Ovary (tissue), 9 donors: Measurements from ENCODE around the gene SRM. TPM values are rescaled to one million over a fixed set of nuclear protein-coding genes. Genes with fewer than 3 reads are reported as not detected.
"Not testable (repeated sequence)": the region's sequence is repeated elsewhere in the genome, so short reads cannot be mapped to it uniquely, and the experiment has no call there.

Experiments used
- DNase-seq, 5 donors: peaks; one replicate each; pipeline ENCODE4 v3.0.0-alpha.2; 2019 to 2020
- H3K27ac ChIP-seq, 2 donors: fragments of 200-600 bp; one replicate each; pipeline versions ENCODE4 v1.5.1 to v1.8.0; 2019 to 2022
- H3K27me3 ChIP-seq: fragments of 200-600 bp; one replicate; pipeline ENCODE4 v1.8.0; 2022
- H3K36me3 ChIP-seq: fragments of 200-600 bp; sonication (generic); one replicate; pipeline ENCODE4 v1.5.1; 2019
- H3K4me1 ChIP-seq: one replicate; pipeline ENCODE4 v1.8.1; 2013; ENCODE audit warnings: mild to moderate bottlenecking, moderate library complexity; ENCODE audit not compliant: insufficient read depth
- H3K4me3 ChIP-seq: fragments of 200-600 bp; sonication (generic); one replicate; pipeline ENCODE4 v1.5.1; 2017
- H3K9me3 ChIP-seq, 2 donors: fragments of 200-600 bp in 1 of 2; sonication (generic) in 1 of 2; one replicate each; pipeline versions ENCODE4 v1.5.1 to v1.8.1; 2013 to 2019; ENCODE audit warnings: mild to moderate bottlenecking in 1 of 2, moderate library complexity in 1 of 2
- CTCF ChIP-seq, 3 donors: fragments of 450-650 bp in 2 of 3; fragments of 200-600 bp in 1 of 3; IDR thresholded peaks; one replicate each; pipeline versions ENCODE4 v1.5.1 to v1.8.0; 2016 to 2022; ENCODE audit warnings: antibody characterized with exemption in 3 of 3, mild to moderate bottlenecking in 1 of 3
- EP300 ChIP-seq: sonication (generic); formaldehyde crosslinking; IDR thresholded peaks from one replicate; pipeline ENCODE4 v1.6.1; 2017; ENCODE audit warnings: antibody characterized with exemption
- POLR2A ChIP-seq: fragments of 450-650 bp; IDR thresholded peaks from one replicate; pipeline ENCODE4 v1.6.1; 2017; ENCODE audit warnings: antibody characterized with exemption, mild to moderate bottlenecking, moderate library complexity
- WGBS, 3 donors: extraction: QIAGEN DNeasy Blood & Tissue Kit in 1 of 3; methylation state at CpG; one replicate each; pipeline versions ENCODE4 v1.1.5 to v1.1.7; 2013 to 2017; 5-methylcytosine and 5-hydroxymethylcytosine counted together
- intact Hi-C, 4 donors: fragments of 100-400 bp; cut with DNase I; formaldehyde crosslinking; loops; one replicate each; pipeline versions ENCODE4 v1.11.0 to v1.15.1; 2022 to 2023
- polyA plus RNA-seq, 2 donors: library from polyadenylated mRNA; stranded (reverse); fragments of 200-250 nt in 1 of 2; fragments of 350-450 nt in 1 of 2; fragmentation: Illumina TruSeq in 1 of 2; extraction: RNeasy Lipid Tissue Mini Kit (QIAGEN cat#74804) in 1 of 2; gene quantifications; one replicate each; pipeline ENCODE4 v1.2.3, GENCODE V29; 2013 to 2014
- total RNA-seq, 7 donors: library from RNA; depleted of rRNA in 2 of 7; stranded (reverse); fragments of >200 nt in 2 of 7; fragmentation: NEBNext Ultra II Directional in 3 of 7; extraction: Animal tissue kit (Norgen Biotek cat#: 25700) in 3 of 7; gene quantifications; one replicate each; pipeline versions ENCODE4 v1.1.0 to v1.2.4, GENCODE V29; 2016 to 2023
- donor health status: DM: no; HTN: no; CAD: no; lungs with moderate emphysema.
- donor health status: DM: no; HTN: no; CAD: no.
- donor health status: Bipolar disorder and iron deficiency.
- donor health status: DM: yes; HTN: yes; CAD: no.
- donor health status: DM: no; HTN: no; CAD: no.
- donor health status: DM: yes; HTN: yes; CAD: no.

Gene SRM
- total and polyA plus RNA-seq, 9 donors, result 31.7 to 111 (median 55.3) TPM

- intact Hi-C loops, result no loop called here
- Histone ChIP-seq H3K4me1 (no peaks in the 10 kb centered on the region), H3K9me3 (no peaks in the 10 kb centered on the region), H3K27me3 (no peaks in the 10 kb centered on the region), H3K4me3 (no peak overlapping the region), H3K36me3 (no peaks in the 10 kb centered on the region), H3K27ac (no peak overlapping the region)
- WGBS, 3 donors, result 11 to 19% (median 15%) methylated on average over 29 of the region's 29 CpGs
- TF ChIP-seq CTCF (IDR thresholded peaks at IDR 0.05) (no peak), POLR2A (no peak), EP300 (no peak)
- peak in 1 of 5 donors; percentile 47 for DNase-seq
Observed at GRCh38 chr1:11052839-11053757, 6.7 kb downstream of the SRM start.

- peak in 1 of 5 donors; percentile 17 for DNase-seq
Observed at GRCh38 chr1:11051781-11052511, 7.9 kb downstream of the SRM start.

GRCh38 chr1:11051121-11051520, 8.7 kb downstream of the SRM start:
- H3K36me3 ChIP-seq, intact Hi-C loops, H3K27ac ChIP-seq, H3K27me3 ChIP-seq, H3K9me3 ChIP-seq, H3K4me1 ChIP-seq, H3K4me3 ChIP-seq: not testable (repeated sequence)
- 85 to 90% (median 90%) methylated on average over 10 of the region's 10 CpGs for WGBS, 3 donors
- peak in 1 of 5 donors; percentile 4 for DNase-seq

More at GRCh38 chr1:11051781-11052511, 7.9 kb downstream of the SRM start:
- no peaks in the 10 kb centered on the region for H3K36me3 ChIP-seq
- H3K27ac ChIP-seq, result no peak overlapping the region
- H3K27me3 ChIP-seq, result no peaks in the 10 kb centered on the region
- no peak overlapping the region for H3K4me3 ChIP-seq
- no peaks in the 10 kb centered on the region for H3K4me1 ChIP-seq
- 52 to 56% (median 56%) methylated on average over 19 of the region's 19 CpGs for WGBS, 3 donors
- no peaks in the 10 kb centered on the region for H3K9me3 ChIP-seq
- TF ChIP-seq EP300, result no peak
- TF ChIP-seq CTCF (IDR thresholded peaks at IDR 0.05), result no peak
- TF ChIP-seq POLR2A, result no peak
- intact Hi-C loops, result no loop called here

GRCh38 chr1:11046625-11047365, 13.0 kb downstream of the SRM start, which contains the start of gene MASP2:
TSS of gene MASP2 (minus strand) at chr1:11047239. CDS start at chr1:11047207, 32 bp downstream.
- WGBS, 3 donors, result 87 to 91% (median 90%) methylated on average over 23 to 28 of the region's 28 CpGs
- intact Hi-C loops, result no loop called here
- no peaks in the 10 kb centered on the region for H3K27me3 ChIP-seq
- H3K9me3 ChIP-seq, result no peaks in the 10 kb centered on the region
- no peak for TF ChIP-seq CTCF (IDR thresholded peaks at IDR 0.05)
- TF ChIP-seq EP300, result no peak
- TF ChIP-seq POLR2A, result no peak
- no peak within 1 kb of the TSS for H3K4me3 ChIP-seq
- no peaks in the 10 kb centered on the region for H3K4me1 ChIP-seq
- DNase-seq, result no peak
- H3K36me3 ChIP-seq, result no peaks in the 10 kb centered on the region
- no peak within 1 kb of the TSS for H3K27ac ChIP-seq
